Neural progenitor cell (in vitro differentiated cells): ENCODE results near the gene TIAM2. TPM values are rescaled to one million over a fixed set of nuclear protein-coding genes. Genes with fewer than 3 reads are reported as not detected.

Experiments
- DNase-seq: peaks from one replicate; pipeline ENCODE4 v3.0.0-alpha.2; 2016; ENCODE audit warnings: low spot score
- H2AFZ ChIP-seq: fragments of 200-600 bp; sonication (generic); replicated peaks from 2 replicates; pipeline ENCODE4 v1.6.1; 2016; ENCODE audit warnings: antibody characterized with exemption
- H3F3A ChIP-seq: fragments of 200-600 bp; sonication (generic); 2 replicates; pipeline ENCODE4 v1.6.1; 2016; ENCODE audit warnings: antibody characterized with exemption, low read depth
- H3K27ac ChIP-seq: fragments of 200-600 bp; sonication (generic); 2 replicates; pipeline ENCODE4 v1.5.1; 2016; ENCODE audit warnings: mild to moderate bottlenecking
- H3K27me3 ChIP-seq: fragments of 200-600 bp; sonication (generic); 2 replicates; pipeline ENCODE4 v1.6.1; 2016; ENCODE audit warnings: mild to moderate bottlenecking, moderate library complexity
- H3K36me3 ChIP-seq: fragments of 200-600 bp; sonication (generic); 2 replicates; pipeline ENCODE4 v1.5.1; 2016
- H3K4me1 ChIP-seq: fragments of 200-600 bp; sonication (generic); 2 replicates; pipeline ENCODE4 v1.6.1; 2016; ENCODE audit warnings: mixed run types
- H3K4me2 ChIP-seq: fragments of 200-600 bp; sonication (generic); 2 replicates; pipeline ENCODE4 v1.6.1; 2016
- H3K4me3 ChIP-seq: fragments of 200-600 bp; sonication (generic); 2 replicates; pipeline ENCODE4 v1.5.1; 2016
- H3K79me2 ChIP-seq: fragments of 200-600 bp; sonication (generic); 2 replicates; pipeline ENCODE4 v1.6.1; 2016; ENCODE audit warnings: low read depth
- H3K9ac ChIP-seq: fragments of 200-600 bp; sonication (generic); 2 replicates; pipeline ENCODE4 v1.6.1; 2016
- H3K9me3 ChIP-seq: fragments of 200-600 bp; sonication (generic); 2 replicates; pipeline ENCODE4 v1.5.1; 2016; ENCODE audit warnings: low read depth
- H4K20me1 ChIP-seq: fragments of 200-600 bp; sonication (generic); 2 replicates; pipeline ENCODE4 v1.6.1; 2016; ENCODE audit warnings: low read depth
- H3K27ac Mint-ChIP-seq: 3 replicates; pipeline ENCODE4 v1.8.0; 2021; ENCODE audit warnings: mixed read lengths
- H3K27me3 Mint-ChIP-seq: 2 replicates; pipeline ENCODE4 v1.8.0; 2022; ENCODE audit warnings: low read depth, mild to moderate bottlenecking, inconsistent platforms, moderate library complexity, mixed read lengths; ENCODE audit not compliant: insufficient read depth
- H3K36me3 Mint-ChIP-seq: 3 replicates; pipeline ENCODE4 v1.8.0; 2021; ENCODE audit warnings: mixed read lengths
- H3K4me1 Mint-ChIP-seq: 3 replicates; pipeline ENCODE4 v1.8.0; 2021; ENCODE audit warnings: mixed read lengths
- H3K4me3 Mint-ChIP-seq: 3 replicates; pipeline ENCODE4 v1.8.0; 2021; ENCODE audit warnings: mild to moderate bottlenecking, moderate library complexity, mixed read lengths
- H3K9me3 Mint-ChIP-seq: 3 replicates; pipeline ENCODE4 v1.8.0; 2020; ENCODE audit warnings: mixed read lengths
- CTCF ChIP-seq: fragments of 200-600 bp; sonication (generic); IDR thresholded peaks from 2 replicates; pipeline ENCODE4 v1.5.1; 2017; ENCODE audit warnings: antibody characterized with exemption, mild to moderate bottlenecking
- EZH2 ChIP-seq: fragments of 200-600 bp; sonication (generic); IDR thresholded peaks from 2 replicates; pipeline ENCODE4 v1.6.1; 2017; ENCODE audit warnings: antibody characterized with exemption, mild to moderate bottlenecking, moderate library complexity
- EZH2phosphoT487 ChIP-seq: fragments of 200-600 bp; sonication (generic); IDR thresholded peaks from 2 replicates; pipeline ENCODE4 v1.6.1; 2017; ENCODE audit warnings: antibody characterized with exemption
- total RNA-seq: library from RNA; depleted of rRNA; stranded (reverse); fragments of >200 nt; gene quantifications from 2 replicates; pipeline ENCODE4 v1.2.3, GENCODE V29; 2015; ENCODE audit warnings: low replicate concordance

The TIAM2 gene
- total RNA-seq, 1 donor from 2014 or later = 22.8 TPM

DNA sequence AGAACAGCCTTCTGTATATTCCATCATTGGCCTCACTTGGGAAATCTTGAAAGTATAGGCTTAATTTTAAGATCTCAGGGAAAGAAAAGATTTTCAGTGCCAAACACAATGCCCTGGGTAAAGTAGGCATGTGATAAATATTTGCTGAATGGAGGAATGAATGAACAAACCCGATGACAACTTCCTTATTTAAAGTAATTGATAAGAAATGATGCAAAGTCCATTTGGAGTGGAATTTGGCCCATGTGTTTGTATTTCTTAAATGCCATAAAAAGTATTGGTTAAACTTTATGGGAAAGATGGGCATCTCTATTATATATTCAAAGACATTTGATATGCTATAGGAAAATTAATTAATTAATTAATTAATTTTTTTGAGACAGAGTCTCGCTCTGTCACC is 3.7 kb downstream of the TIAM2 start:
- no peak overlapping the region for H2AFZ ChIP-seq
- no peak overlapping the region for H3K4me3 ChIP-seq
- no peaks in the 10 kb centered on the region for H3K9me3 ChIP-seq
- no peaks in the 10 kb centered on the region for H4K20me1 ChIP-seq
- H3K27ac Mint-ChIP-seq = no peak overlapping the region
- H3K27ac ChIP-seq = no peak overlapping the region
- peaks cover 4% of the 10 kb centered on the region for H3K79me2 ChIP-seq
- no peak for DNase-seq
- no peak overlapping the region for H3K4me2 ChIP-seq
- no peaks in the 10 kb centered on the region for H3K4me1 ChIP-seq
- no peak overlapping the region for H3K4me3 Mint-ChIP-seq
- peaks cover 10% of the 10 kb centered on the region for H3F3A ChIP-seq
- H3K9ac ChIP-seq = no peak overlapping the region
- peaks cover 25% of the 10 kb centered on the region for H3K27me3 ChIP-seq
- peaks cover 26% of the 10 kb centered on the region for H3K4me1 Mint-ChIP-seq
- no peak for TF ChIP-seq EZH2phosphoT487
- TF ChIP-seq EZH2 = no peak
- TF ChIP-seq CTCF = no peak
- no peaks in the 10 kb centered on the region for H3K9me3 Mint-ChIP-seq
- no peaks in the 10 kb centered on the region for H3K36me3 ChIP-seq
- H3K27me3 Mint-ChIP-seq = peaks cover 4% of the 10 kb centered on the region
- no peaks in the 10 kb centered on the region for H3K36me3 Mint-ChIP-seq

GRCh38 chr6:155001482-155001881 is 6.4 kb downstream of the TIAM2 start:
- Histone ChIP-seq H3K79me2 (peaks cover 4% of the 10 kb centered on the region), H3K4me2 (no peak overlapping the region), H2AFZ (no peak overlapping the region), H3K27me3 (peaks cover 5% of the 10 kb centered on the region), H3K36me3 (no peaks in the 10 kb centered on the region), H3K4me3 (no peak overlapping the region), H3K27ac (no peak overlapping the region), H3K9me3 (no peaks in the 10 kb centered on the region), H3K4me1 (no peaks in the 10 kb centered on the region), H4K20me1 (no peaks in the 10 kb centered on the region), H3K9ac (no peak overlapping the region), H3F3A (peaks cover 2% of the 10 kb centered on the region)
- H3K4me3 Mint-ChIP-seq = no peak overlapping the region
- H3K4me1 Mint-ChIP-seq = peaks cover 21% of the 10 kb centered on the region
- H3K36me3 Mint-ChIP-seq = no peaks in the 10 kb centered on the region
- no peaks in the 10 kb centered on the region for H3K9me3 Mint-ChIP-seq
- DNase-seq = no peak
- H3K27ac Mint-ChIP-seq = no peak overlapping the region
- H3K27me3 Mint-ChIP-seq = peaks cover 3% of the 10 kb centered on the region
- TF ChIP-seq EZH2phosphoT487 = no peak
- no peak for TF ChIP-seq CTCF
- TF ChIP-seq EZH2 = no peak

- Mint-ChIP-seq H3K27ac (no peak overlapping the region), H3K9me3 (no peaks in the 10 kb centered on the region), H3K27me3 (peaks cover 3% of the 10 kb centered on the region), H3K36me3 (no peaks in the 10 kb centered on the region), H3K4me3 (no peak overlapping the region), H3K4me1 (peaks cover 16% of the 10 kb centered on the region)
- no peaks in the 10 kb centered on the region for H4K20me1 ChIP-seq
- H3K27me3 ChIP-seq = peaks cover under 1% of the 10 kb centered on the region
- H3K9me3 ChIP-seq = no peaks in the 10 kb centered on the region
- DNase-seq = no peak
- no peak overlapping the region for H3K27ac ChIP-seq
- no peak overlapping the region for H3K4me2 ChIP-seq
- no peaks in the 10 kb centered on the region for H3K36me3 ChIP-seq
- no peaks in the 10 kb centered on the region for H3K4me1 ChIP-seq
- H2AFZ ChIP-seq = no peak overlapping the region
- no peak overlapping the region for H3K9ac ChIP-seq
- H3F3A ChIP-seq = no peaks in the 10 kb centered on the region
- no peak overlapping the region for H3K4me3 ChIP-seq
- H3K79me2 ChIP-seq = peaks cover 4% of the 10 kb centered on the region
- TF ChIP-seq EZH2 = no peak
- no peak for TF ChIP-seq EZH2phosphoT487
- no peak for TF ChIP-seq CTCF
These were observed 6.8 kb downstream of the TIAM2 start for GRCh38 chr6:155001934-155002333.
